GM23338 (cell line): ENCODE results near the gene ADAP1. TPM values are rescaled to one million over a fixed set of nuclear protein-coding genes. Genes with fewer than 3 reads are reported as not detected.

Experiments used
- ATAC-seq: fragments of 200-7000 bp; cut with Tn5 transposase; 3 replicates; pipeline ENCODE4 v1.9.1; 2020
- DNase-seq: peaks from one replicate; pipeline ENCODE4 v3.0.0-alpha.2; 2015; ENCODE audit warnings: low spot score
- H2AFZ ChIP-seq: fragments of 200-600 bp; sonication (generic); 2 replicates; pipeline ENCODE4 v1.8.0; 2016; ENCODE audit warnings: antibody characterized with exemption, mild to moderate bottlenecking, moderate library complexity
- H3F3A ChIP-seq: fragments of 200-600 bp; sonication (generic); replicated peaks from 2 replicates; pipeline ENCODE4 v1.8.0; 2017; ENCODE audit warnings: antibody characterized with exemption, mixed run types, low read depth
- H3K27ac ChIP-seq: fragments of 200-600 bp; sonication (generic); 2 replicates; pipeline ENCODE4 v1.6.1; 2016; ENCODE audit warnings: low read depth
- H3K27me3 ChIP-seq: fragments of 200-600 bp; sonication (generic); 2 replicates; pipeline ENCODE4 v1.8.0; 2016; ENCODE audit warnings: mild to moderate bottlenecking, mixed run types, moderate library complexity; ENCODE audit not compliant: insufficient read depth
- H3K36me3 ChIP-seq: fragments of 200-600 bp; sonication (generic); 2 replicates; pipeline ENCODE4 v1.8.0; 2016; ENCODE audit warnings: mild to moderate bottlenecking; ENCODE audit not compliant: insufficient read depth
- H3K4me1 ChIP-seq: fragments of 200-600 bp; sonication (generic); 2 replicates; pipeline ENCODE4 v1.8.0; 2016; ENCODE audit warnings: mild to moderate bottlenecking, moderate library complexity; ENCODE audit not compliant: insufficient read depth
- H3K4me2 ChIP-seq: fragments of 200-600 bp; sonication (generic); 2 replicates; pipeline ENCODE4 v1.7.1; 2017; ENCODE audit warnings: mixed run types
- H3K4me3 ChIP-seq: fragments of 200-600 bp; sonication (generic); 2 replicates; pipeline ENCODE4 v1.6.1; 2016; ENCODE audit warnings: mixed run types
- H3K79me2 ChIP-seq: fragments of 200-600 bp; sonication (generic); replicated peaks from 2 replicates; pipeline ENCODE4 v1.8.0; 2017; ENCODE audit warnings: mild to moderate bottlenecking; ENCODE audit not compliant: insufficient read depth
- H3K9me2 ChIP-seq: fragments of 200-600 bp; sonication (generic); 2 replicates; pipeline ENCODE4 v1.8.0; 2017; ENCODE audit not compliant: insufficient read depth
- H4K20me1 ChIP-seq: fragments of 200-600 bp; sonication (generic); replicated peaks from 2 replicates; pipeline ENCODE4 v1.8.0; 2017; ENCODE audit warnings: mild to moderate bottlenecking; ENCODE audit not compliant: insufficient read depth
- H3K27ac Mint-ChIP-seq: 2 replicates; pipeline ENCODE4 v1.8.0; 2020; ENCODE audit warnings: inconsistent platforms, mild to moderate bottlenecking, moderate library complexity, mixed read lengths
- H3K27me3 Mint-ChIP-seq: 3 replicates; pipeline ENCODE4 v1.8.0; 2022; ENCODE audit warnings: low read depth, mild to moderate bottlenecking, moderate library complexity, mixed read lengths, inconsistent platforms; ENCODE audit not compliant: insufficient read depth, poor library complexity
- H3K36me3 Mint-ChIP-seq: 3 replicates; pipeline ENCODE4 v1.8.0; 2021; ENCODE audit warnings: low read depth, mild to moderate bottlenecking, inconsistent platforms, moderate library complexity, mixed read lengths
- H3K4me1 Mint-ChIP-seq: 3 replicates; pipeline ENCODE4 v1.8.0; 2020; ENCODE audit warnings: mild to moderate bottlenecking, inconsistent platforms, mixed read lengths
- H3K4me3 Mint-ChIP-seq: 3 replicates; pipeline ENCODE4 v1.8.0; 2021; ENCODE audit warnings: moderate library complexity, mild to moderate bottlenecking, inconsistent platforms, mixed read lengths
- H3K9me3 Mint-ChIP-seq: 3 replicates; pipeline ENCODE4 v1.8.0; 2020; ENCODE audit warnings: moderate library complexity, mild to moderate bottlenecking, inconsistent platforms, mixed read lengths
- CREB1 ChIP-seq: fragments of 250-450 bp; sonication (Bioruptor Pico); IDR thresholded peaks from 2 replicates; pipeline ENCODE4 v1.5.0; 2020; ENCODE audit warnings: low read depth, mild to moderate bottlenecking, moderate library complexity
- EZH2 ChIP-seq: fragments of 200-600 bp; sonication (generic); IDR thresholded peaks from one replicate; pipeline ENCODE4 v1.8.0; 2017; ENCODE audit warnings: antibody characterized with exemption, mild to moderate bottlenecking, low read depth; ENCODE audit not compliant: unreplicated experiment
- EZH2phosphoT487 ChIP-seq: fragments of 200-600 bp; sonication (generic); IDR thresholded peaks from one replicate; pipeline ENCODE4 v1.8.1; 2018; ENCODE audit warnings: antibody characterized with exemption; ENCODE audit not compliant: unreplicated experiment
- NANOG ChIP-seq: IDR thresholded peaks from 2 replicates; pipeline ENCODE4 v1.6.1; 2016; ENCODE audit warnings: antibody characterized with exemption, borderline replicate concordance
- POLR2AphosphoS5 ChIP-seq: IDR thresholded peaks from 2 replicates; pipeline ENCODE4 v1.6.1; 2016; ENCODE audit warnings: antibody characterized with exemption, low read depth
- STAT1 ChIP-seq: IDR thresholded peaks from one replicate; pipeline ENCODE4 v1.6.1; 2016; ENCODE audit warnings: antibody characterized with exemption; ENCODE audit not compliant: unreplicated experiment
- ZNF114 ChIP-seq: fragments of 250-450 bp; sonication (Bioruptor Pico); IDR thresholded peaks from 2 replicates; pipeline ENCODE4 v1.5.0; 2020; ENCODE audit warnings: mild to moderate bottlenecking, moderate library complexity
- ZNF331 ChIP-seq: fragments of 250-450 bp; sonication (Bioruptor Pico); IDR thresholded peaks from 2 replicates; pipeline ENCODE4 v1.5.0; 2020; ENCODE audit warnings: low read depth, mild to moderate bottlenecking, moderate library complexity
- polyA plus RNA-seq: library from polyadenylated mRNA; unstranded; fragments of >200 nt; fragmentation: Nextera tagmentation; extraction: Ambion mirVana; gene quantifications from 2 replicates; pipeline ENCODE4 v1.2.1, GENCODE V29; 2016
- total RNA-seq: library from RNA; depleted of rRNA; stranded (reverse); fragments of >200 nt; shearing (Covaris generic); gene quantifications from 2 replicates; pipeline ENCODE4 v1.2.3, GENCODE V29; 2014
- TF ChIP-seq, protein P1 (sequence below): IDR thresholded peaks from one replicate; pipeline ENCODE4 v1.6.1; 2018; ENCODE audit warnings: antibody characterized with exemption; ENCODE audit not compliant: unreplicated experiment
- TF ChIP-seq, protein P2 (sequence below): fragments of 250-450 bp; sonication (Bioruptor Pico); IDR thresholded peaks from 2 replicates; pipeline ENCODE4 v1.5.0; 2020; ENCODE audit warnings: mild to moderate bottlenecking, moderate library complexity

The ADAP1 gene
- total and polyA plus RNA-seq, 2 experiments from 2014 or later: 2.2 to 9.6 TPM

DNA sequence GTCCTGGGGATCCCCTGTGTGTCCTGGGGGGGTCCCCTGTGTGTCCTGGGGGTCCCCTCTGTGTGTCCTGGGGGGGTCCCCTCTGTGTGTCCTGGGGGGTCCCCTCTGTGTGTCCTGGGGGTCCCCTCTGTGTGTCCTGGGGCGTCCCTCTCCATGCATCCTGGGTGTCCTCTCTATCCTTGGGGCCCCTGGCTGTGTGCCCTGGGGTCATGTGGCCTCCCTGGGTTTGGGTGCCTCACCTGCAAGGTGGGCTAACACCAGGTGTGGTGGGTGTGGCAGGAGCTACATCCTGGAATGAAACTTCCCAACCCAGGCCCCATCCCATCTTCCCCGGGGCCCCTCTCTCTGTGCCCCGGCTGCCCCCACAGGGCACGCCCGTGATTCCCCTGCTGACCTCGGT, 33.4 kb upstream of the ADAP1 start:
- Mint-ChIP-seq H3K36me3 (no peaks in the 10 kb centered on the region), H3K4me3 (no peak overlapping the region), H3K27me3 (peaks cover 10% of the 10 kb centered on the region), H3K9me3 (no peaks in the 10 kb centered on the region), H3K27ac (no peak overlapping the region), H3K4me1 (no peaks in the 10 kb centered on the region)
- H3K4me1 ChIP-seq: no peaks in the 10 kb centered on the region
- DNase-seq: no peak
- no peaks in the 10 kb centered on the region for H3K36me3 ChIP-seq
- H3K27me3 ChIP-seq: no peaks in the 10 kb centered on the region
- no peak for ATAC-seq
- no peak overlapping the region for H2AFZ ChIP-seq
- H3K4me2 ChIP-seq: no peak overlapping the region
- no peak overlapping the region for H3K4me3 ChIP-seq
- H3K79me2 ChIP-seq: no peaks in the 10 kb centered on the region
- H3F3A ChIP-seq: no peaks in the 10 kb centered on the region
- H3K27ac ChIP-seq: no peak overlapping the region
- no peaks in the 10 kb centered on the region for H4K20me1 ChIP-seq
- H3K9me2 ChIP-seq: no peaks in the 10 kb centered on the region
- TF ChIP-seq ZNF114 (CRISPR knock-in tag) (no peak), ZNF331 (CRISPR knock-in tag) (no peak), EZH2 (no peak), EZH2phosphoT487 (no peak), CREB1 (CRISPR knock-in tag) (no peak)
- TF ChIP-seq, protein P1, sequence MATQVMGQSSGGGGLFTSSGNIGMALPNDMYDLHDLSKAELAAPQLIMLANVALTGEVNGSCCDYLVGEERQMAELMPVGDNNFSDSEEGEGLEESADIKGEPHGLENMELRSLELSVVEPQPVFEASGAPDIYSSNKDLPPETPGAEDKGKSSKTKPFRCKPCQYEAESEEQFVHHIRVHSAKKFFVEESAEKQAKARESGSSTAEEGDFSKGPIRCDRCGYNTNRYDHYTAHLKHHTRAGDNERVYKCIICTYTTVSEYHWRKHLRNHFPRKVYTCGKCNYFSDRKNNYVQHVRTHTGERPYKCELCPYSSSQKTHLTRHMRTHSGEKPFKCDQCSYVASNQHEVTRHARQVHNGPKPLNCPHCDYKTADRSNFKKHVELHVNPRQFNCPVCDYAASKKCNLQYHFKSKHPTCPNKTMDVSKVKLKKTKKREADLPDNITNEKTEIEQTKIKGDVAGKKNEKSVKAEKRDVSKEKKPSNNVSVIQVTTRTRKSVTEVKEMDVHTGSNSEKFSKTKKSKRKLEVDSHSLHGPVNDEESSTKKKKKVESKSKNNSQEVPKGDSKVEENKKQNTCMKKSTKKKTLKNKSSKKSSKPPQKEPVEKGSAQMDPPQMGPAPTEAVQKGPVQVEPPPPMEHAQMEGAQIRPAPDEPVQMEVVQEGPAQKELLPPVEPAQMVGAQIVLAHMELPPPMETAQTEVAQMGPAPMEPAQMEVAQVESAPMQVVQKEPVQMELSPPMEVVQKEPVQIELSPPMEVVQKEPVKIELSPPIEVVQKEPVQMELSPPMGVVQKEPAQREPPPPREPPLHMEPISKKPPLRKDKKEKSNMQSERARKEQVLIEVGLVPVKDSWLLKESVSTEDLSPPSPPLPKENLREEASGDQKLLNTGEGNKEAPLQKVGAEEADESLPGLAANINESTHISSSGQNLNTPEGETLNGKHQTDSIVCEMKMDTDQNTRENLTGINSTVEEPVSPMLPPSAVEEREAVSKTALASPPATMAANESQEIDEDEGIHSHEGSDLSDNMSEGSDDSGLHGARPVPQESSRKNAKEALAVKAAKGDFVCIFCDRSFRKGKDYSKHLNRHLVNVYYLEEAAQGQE: no peak

DNA sequence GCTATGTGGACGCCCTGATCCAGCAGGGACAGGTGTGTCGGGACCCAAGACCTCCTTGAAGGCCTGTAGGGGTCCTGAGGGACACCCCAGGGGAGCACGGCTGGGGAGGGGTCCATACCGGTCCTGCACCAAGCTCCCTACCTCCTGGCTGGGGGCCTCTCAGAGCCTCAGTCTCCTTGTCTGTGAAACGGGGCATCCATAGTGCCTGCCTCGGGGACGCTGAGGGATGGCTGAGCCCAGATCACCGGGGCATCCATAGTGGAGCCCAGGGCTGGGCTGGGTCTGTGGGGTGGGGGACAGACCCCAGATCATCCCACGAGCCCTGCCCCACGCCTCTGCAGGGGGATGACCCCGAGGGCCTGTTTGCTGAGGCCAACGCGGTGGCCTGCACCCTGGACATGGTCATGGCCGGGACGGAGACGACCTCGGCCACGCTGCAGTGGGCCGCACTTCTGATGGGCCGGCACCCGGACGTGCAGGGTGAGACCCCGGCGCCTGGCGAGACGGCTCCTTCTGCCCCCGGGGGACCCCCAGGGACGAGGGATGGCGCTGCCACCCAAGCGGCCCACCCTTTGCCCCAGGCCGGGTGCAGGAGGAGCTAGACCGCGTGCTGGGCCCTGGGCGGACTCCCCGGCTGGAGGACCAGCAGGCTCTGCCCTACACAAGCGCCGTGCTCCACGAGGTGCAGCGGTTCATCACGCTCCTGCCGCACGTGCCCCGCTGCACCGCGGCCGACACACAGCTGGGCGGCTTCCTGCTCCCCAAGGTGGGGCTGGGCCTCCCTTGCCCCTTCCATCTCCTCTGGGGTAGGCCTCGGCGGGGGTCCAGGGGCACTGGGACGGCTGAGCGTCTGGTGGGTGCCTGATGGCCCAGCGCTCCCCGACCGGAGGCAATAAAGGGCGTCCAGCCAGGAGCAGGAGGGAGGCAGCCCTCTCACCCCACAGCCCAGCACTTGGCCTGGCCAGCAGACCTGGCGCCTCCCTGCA, 32.6 kb upstream of the ADAP1 start:
- Mint-ChIP-seq H3K4me3 (no peak overlapping the region), H3K27me3 (peaks cover 9% of the 10 kb centered on the region), H3K36me3 (no peaks in the 10 kb centered on the region), H3K4me1 (no peaks in the 10 kb centered on the region), H3K9me3 (no peaks in the 10 kb centered on the region), H3K27ac (no peak overlapping the region)
- Histone ChIP-seq H2AFZ (no peak overlapping the region), H3K4me3 (no peak overlapping the region), H3K36me3 (no peaks in the 10 kb centered on the region), H3K79me2 (no peaks in the 10 kb centered on the region), H4K20me1 (no peaks in the 10 kb centered on the region), H3K4me1 (no peaks in the 10 kb centered on the region), H3K27me3 (no peaks in the 10 kb centered on the region), H3K27ac (no peak overlapping the region), H3F3A (no peaks in the 10 kb centered on the region), H3K4me2 (no peak overlapping the region), H3K9me2 (no peaks in the 10 kb centered on the region)
- ATAC-seq (no peak), DNase-seq (no peak)
- TF ChIP-seq CREB1 (CRISPR knock-in tag) (no peak), STAT1 (no peak), EZH2 (no peak), NANOG (no peak), ZNF114 (CRISPR knock-in tag) (no peak), EZH2phosphoT487 (no peak), POLR2AphosphoS5 (no peak)
- TF ChIP-seq, protein P2, sequence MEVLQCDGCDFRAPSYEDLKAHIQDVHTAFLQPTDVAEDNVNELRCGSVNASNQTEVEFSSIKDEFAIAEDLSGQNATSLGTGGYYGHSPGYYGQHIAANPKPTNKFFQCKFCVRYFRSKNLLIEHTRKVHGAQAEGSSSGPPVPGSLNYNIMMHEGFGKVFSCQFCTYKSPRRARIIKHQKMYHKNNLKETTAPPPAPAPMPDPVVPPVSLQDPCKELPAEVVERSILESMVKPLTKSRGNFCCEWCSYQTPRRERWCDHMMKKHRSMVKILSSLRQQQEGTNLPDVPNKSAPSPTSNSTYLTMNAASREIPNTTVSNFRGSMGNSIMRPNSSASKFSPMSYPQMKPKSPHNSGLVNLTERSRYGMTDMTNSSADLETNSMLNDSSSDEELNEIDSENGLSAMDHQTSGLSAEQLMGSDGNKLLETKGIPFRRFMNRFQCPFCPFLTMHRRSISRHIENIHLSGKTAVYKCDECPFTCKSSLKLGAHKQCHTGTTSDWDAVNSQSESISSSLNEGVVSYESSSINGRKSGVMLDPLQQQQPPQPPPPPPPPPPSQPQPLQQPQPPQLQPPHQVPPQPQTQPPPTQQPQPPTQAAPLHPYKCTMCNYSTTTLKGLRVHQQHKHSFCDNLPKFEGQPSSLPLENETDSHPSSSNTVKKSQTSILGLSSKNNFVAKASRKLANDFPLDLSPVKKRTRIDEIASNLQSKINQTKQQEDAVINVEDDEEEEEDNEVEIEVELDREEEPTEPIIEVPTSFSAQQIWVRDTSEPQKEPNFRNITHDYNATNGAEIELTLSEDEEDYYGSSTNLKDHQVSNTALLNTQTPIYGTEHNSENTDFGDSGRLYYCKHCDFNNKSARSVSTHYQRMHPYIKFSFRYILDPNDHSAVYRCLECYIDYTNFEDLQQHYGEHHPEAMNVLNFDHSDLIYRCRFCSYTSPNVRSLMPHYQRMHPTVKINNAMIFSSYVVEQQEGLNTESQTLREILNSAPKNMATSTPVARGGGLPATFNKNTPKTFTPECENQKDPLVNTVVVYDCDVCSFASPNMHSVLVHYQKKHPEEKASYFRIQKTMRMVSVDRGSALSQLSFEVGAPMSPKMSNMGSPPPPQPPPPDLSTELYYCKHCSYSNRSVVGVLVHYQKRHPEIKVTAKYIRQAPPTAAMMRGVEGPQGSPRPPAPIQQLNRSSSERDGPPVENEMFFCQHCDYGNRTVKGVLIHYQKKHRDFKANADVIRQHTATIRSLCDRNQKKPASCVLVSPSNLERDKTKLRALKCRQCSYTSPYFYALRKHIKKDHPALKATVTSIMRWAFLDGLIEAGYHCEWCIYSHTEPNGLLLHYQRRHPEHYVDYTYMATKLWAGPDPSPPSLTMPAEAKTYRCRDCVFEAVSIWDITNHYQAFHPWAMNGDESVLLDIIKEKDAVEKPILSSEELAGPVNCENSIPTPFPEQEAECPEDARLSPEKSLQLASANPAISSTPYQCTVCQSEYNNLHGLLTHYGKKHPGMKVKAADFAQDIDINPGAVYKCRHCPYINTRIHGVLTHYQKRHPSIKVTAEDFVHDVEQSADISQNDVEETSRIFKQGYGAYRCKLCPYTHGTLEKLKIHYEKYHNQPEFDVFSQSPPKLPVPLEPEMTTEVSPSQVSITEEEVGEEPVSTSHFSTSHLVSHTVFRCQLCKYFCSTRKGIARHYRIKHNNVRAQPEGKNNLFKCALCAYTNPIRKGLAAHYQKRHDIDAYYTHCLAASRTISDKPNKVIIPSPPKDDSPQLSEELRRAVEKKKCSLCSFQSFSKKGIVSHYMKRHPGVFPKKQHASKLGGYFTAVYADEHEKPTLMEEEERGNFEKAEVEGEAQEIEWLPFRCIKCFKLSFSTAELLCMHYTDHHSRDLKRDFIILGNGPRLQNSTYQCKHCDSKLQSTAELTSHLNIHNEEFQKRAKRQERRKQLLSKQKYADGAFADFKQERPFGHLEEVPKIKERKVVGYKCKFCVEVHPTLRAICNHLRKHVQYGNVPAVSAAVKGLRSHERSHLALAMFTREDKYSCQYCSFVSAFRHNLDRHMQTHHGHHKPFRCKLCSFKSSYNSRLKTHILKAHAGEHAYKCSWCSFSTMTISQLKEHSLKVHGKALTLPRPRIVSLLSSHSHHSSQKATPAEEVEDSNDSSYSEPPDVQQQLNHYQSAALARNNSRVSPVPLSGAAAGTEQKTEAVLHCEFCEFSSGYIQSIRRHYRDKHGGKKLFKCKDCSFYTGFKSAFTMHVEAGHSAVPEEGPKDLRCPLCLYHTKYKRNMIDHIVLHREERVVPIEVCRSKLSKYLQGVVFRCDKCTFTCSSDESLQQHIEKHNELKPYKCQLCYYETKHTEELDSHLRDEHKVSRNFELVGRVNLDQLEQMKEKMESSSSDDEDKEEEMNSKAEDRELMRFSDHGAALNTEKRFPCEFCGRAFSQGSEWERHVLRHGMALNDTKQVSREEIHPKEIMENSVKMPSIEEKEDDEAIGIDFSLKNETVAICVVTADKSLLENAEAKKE (CRISPR knock-in tag): no peak
